GM19043 (cell line): ENCODE measurements around the gene SCGB1A1.

Source experiments
- ATAC-seq: cut with Tn5 transposase; IDR thresholded peaks from one replicate; pipeline ENCODE4 v1.9.1; 2021; ENCODE audit warnings: low read depth; ENCODE audit not compliant: unreplicated experiment

SCGB1A1 gene

GRCh38 chr11:62419314-62419929 is 589 bp downstream of the SCGB1A1 start:
- no peak for ATAC-seq

GRCh38 chr11:62419943-62420342 is 1.1 kb downstream of the SCGB1A1 start:
- no peak for ATAC-seq

GRCh38 chr11:62420882-62421281 is 2.0 kb downstream of the SCGB1A1 start:
- ATAC-seq: no peak

GRCh38 chr11:62421996-62422395 is 3.2 kb downstream of the SCGB1A1 start:
- ATAC-seq: no peak

- ATAC-seq: no peak
Measured at GRCh38 chr11:62423012-62423411, 4.2 kb downstream of the SCGB1A1 start.

- ATAC-seq: no peak
Measured at GRCh38 chr11:62427630-62428233, 8.9 kb downstream of the SCGB1A1 start.

- no peak for ATAC-seq
Measured at GRCh38 chr11:62428871-62429560, 10.2 kb downstream of the SCGB1A1 start.

GRCh38 chr11:62430425-62430824 is 11.6 kb downstream of the SCGB1A1 start:
- ATAC-seq: no peak

GRCh38 chr11:62431171-62431901 is 12.5 kb downstream of the SCGB1A1 start:
- ATAC-seq: no peak

GRCh38 chr11:62432695-62433094 is 13.9 kb downstream of the SCGB1A1 start:
- ATAC-seq: no peak

GRCh38 chr11:62433141-62433903 is 14.5 kb downstream of the SCGB1A1 start:
- ATAC-seq: no peak

GRCh38 chr11:62433904-62434276 is 15.1 kb downstream of the SCGB1A1 start:
- ATAC-seq: no peak

- ATAC-seq: no peak
Measured at GRCh38 chr11:62435846-62436660, 17.2 kb downstream of the SCGB1A1 start.

- ATAC-seq: no peak
Measured at GRCh38 chr11:62437616-62438015, 18.8 kb downstream of the SCGB1A1 start.

- no peak for ATAC-seq
Measured at GRCh38 chr11:62438641-62439040, 19.8 kb downstream of the SCGB1A1 start.

GRCh38 chr11:62439785-62440602 is 21.2 kb downstream of the SCGB1A1 start:
- no peak for ATAC-seq

- ATAC-seq: no peak
Measured at GRCh38 chr11:62443390-62444235, 24.8 kb downstream of the SCGB1A1 start.

- no peak for ATAC-seq
Measured at GRCh38 chr11:62444236-62444833, 25.5 kb downstream of the SCGB1A1 start.
